HG02884 (cell line): ENCODE measurements around the gene NRAP.

Experiments
- ATAC-seq: cut with Tn5 transposase; IDR thresholded peaks from one replicate; pipeline ENCODE4 v1.9.1; 2021; ENCODE audit warnings: mild to moderate bottlenecking, moderate library complexity; ENCODE audit not compliant: unreplicated experiment

The NRAP gene

GRCh38 chr10:113644185-113645120, 19.4 kb downstream of the NRAP start:
- no peak for ATAC-seq

GRCh38 chr10:113643183-113643582, 20.7 kb downstream of the NRAP start:
- ATAC-seq: no peak

GRCh38 chr10:113641702-113642101, 22.1 kb downstream of the NRAP start:
- ATAC-seq: no peak

GRCh38 chr10:113639966-113640365, 23.9 kb downstream of the NRAP start:
- ATAC-seq: no peak

GRCh38 chr10:113631684-113632367, 32.0 kb downstream of the NRAP start:
- no peak for ATAC-seq

- ATAC-seq: no peak
Observed at GRCh38 chr10:113630929-113631533, 32.8 kb downstream of the NRAP start.

- ATAC-seq: no peak
Observed at GRCh38 chr10:113628607-113629153, 35.2 kb downstream of the NRAP start.

GRCh38 chr10:113627836-113628235, 36.0 kb downstream of the NRAP start:
- ATAC-seq: no peak

GRCh38 chr10:113626809-113627355, 37.0 kb downstream of the NRAP start:
- ATAC-seq: no peak

- no peak for ATAC-seq
Observed at GRCh38 chr10:113625461-113626186, 38.2 kb downstream of the NRAP start.

GRCh38 chr10:113622831-113623230, 41.0 kb downstream of the NRAP start:
- ATAC-seq: no peak

- no peak for ATAC-seq
Observed at GRCh38 chr10:113621799-113622198, 42.0 kb downstream of the NRAP start.

GRCh38 chr10:113620936-113621335, 42.9 kb downstream of the NRAP start:
- no peak for ATAC-seq

- no peak for ATAC-seq
Observed at GRCh38 chr10:113620511-113620910, 43.3 kb downstream of the NRAP start.

GRCh38 chr10:113619401-113619800, 44.4 kb downstream of the NRAP start:
- no peak for ATAC-seq

- ATAC-seq: no peak
Observed at GRCh38 chr10:113618338-113618737, 45.5 kb downstream of the NRAP start.

- ATAC-seq: no peak
Observed at GRCh38 chr10:113617086-113617485, 46.8 kb downstream of the NRAP start.

- no peak for ATAC-seq
Observed at GRCh38 chr10:113616244-113617074, 47.4 kb downstream of the NRAP start.

- no peak for ATAC-seq
Observed at GRCh38 chr10:113613977-113614690, 49.7 kb downstream of the NRAP start.
